ENCODE results near the gene CLASP1.

CLASP1 gene

GRCh38 chr2:121492409-121492808, 156.9 kb downstream of the CLASP1 start:
- H3K4me1 ChIP-seq (ENCODE audit: control extremely low read depth in 1 of 4, control insufficient read depth in 4 of 4, insufficient read depth in 4 of 4, low read length in 3 of 4) = peaks cover 0 to 9% (median 4%) of the 10 kb centered on the region in 4 experiments
- WGBS (ENCODE audit: insufficient coverage) = 83% methylated on average over 1 of the region's 3 CpGs
- no peak overlapping the region for H3K4me3 ChIP-seq (ENCODE audit: control insufficient read depth in 1 of 7, extremely low read depth in 1 of 7, insufficient read depth in 4 of 7, low read depth in 2 of 7, low read length in 6 of 7)
- H3K27ac ChIP-seq (ENCODE audit: insufficient read depth in 1 of 2, low read depth in 1 of 2, low read length in 2 of 2, poor library complexity in 1 of 2, severe bottlenecking in 2 of 2) = no peak overlapping the region
- CTCF ChIA-PET = no interaction called here
- POLR2A ChIA-PET = no interaction called here
- peaks cover 0 to 15% (median 2%) of the 10 kb centered on the region in 4 experiments for H3K36me3 ChIP-seq (ENCODE audit: control insufficient read depth in 4 of 4, insufficient read depth in 4 of 4, low read length in 3 of 4)
- DNase-seq = peak in 2 of 3 donors; percentile 16 to 28
- no peaks in the 10 kb centered on the region for H3K27me3 ChIP-seq (replicated peaks in 2 of 5; ENCODE audit: control insufficient read depth in 4 of 5, insufficient read depth in 5 of 5, low read length in 4 of 5)
- H3K9me3 ChIP-seq (ENCODE audit: control extremely low read depth in 1 of 5, control insufficient read depth in 4 of 5, insufficient read depth in 2 of 5, low read depth in 1 of 5, low read length in 4 of 5) = no peaks in the 10 kb centered on the region

GRCh38 chr2:121491518-121491917, 157.7 kb downstream of the CLASP1 start:
- no CpG with 5 or more reads among the region's 4 CpGs for WGBS (ENCODE audit: insufficient coverage)
- Histone ChIP-seq H3K9me3 (ENCODE audit: control extremely low read depth in 1 of 5, control insufficient read depth in 4 of 5, insufficient read depth in 2 of 5, low read depth in 1 of 5, low read length in 4 of 5) (no peaks in the 10 kb centered on the region), H3K4me3 (ENCODE audit: control insufficient read depth in 1 of 7, extremely low read depth in 1 of 7, insufficient read depth in 4 of 7, low read depth in 2 of 7, low read length in 6 of 7) (no peak overlapping the region), H3K27me3 (replicated peaks in 2 of 5; ENCODE audit: control insufficient read depth in 4 of 5, insufficient read depth in 5 of 5, low read length in 4 of 5) (no peaks in the 10 kb centered on the region), H3K4me1 (ENCODE audit: control extremely low read depth in 1 of 4, control insufficient read depth in 4 of 4, insufficient read depth in 4 of 4, low read length in 3 of 4) (peaks cover 0 to 9% (median 4%) of the 10 kb centered on the region in 4 experiments), H3K27ac (ENCODE audit: insufficient read depth in 1 of 2, low read depth in 1 of 2, low read length in 2 of 2, poor library complexity in 1 of 2, severe bottlenecking in 2 of 2) (no peak overlapping the region), H3K36me3 (ENCODE audit: control insufficient read depth in 4 of 4, insufficient read depth in 4 of 4, low read length in 3 of 4) (peaks cover 0 to 13% (median 3%) of the 10 kb centered on the region in 4 experiments)
- CTCF ChIA-PET = no interaction called here
- POLR2A ChIA-PET = no interaction called here
- DNase-seq = no peak

GRCh38 chr2:121490584-121491133, 158.6 kb downstream of the CLASP1 start:
- H3K27ac ChIP-seq (ENCODE audit: insufficient read depth in 1 of 2, low read depth in 1 of 2, low read length in 2 of 2, poor library complexity in 1 of 2, severe bottlenecking in 2 of 2) = no peak overlapping the region
- no peak for DNase-seq
- no peaks in the 10 kb centered on the region for H3K9me3 ChIP-seq (ENCODE audit: control extremely low read depth in 1 of 5, control insufficient read depth in 4 of 5, insufficient read depth in 2 of 5, low read depth in 1 of 5, low read length in 4 of 5)
- POLR2A ChIA-PET = no interaction called here
- H3K4me1 ChIP-seq (ENCODE audit: control extremely low read depth in 1 of 4, control insufficient read depth in 4 of 4, insufficient read depth in 4 of 4, low read length in 3 of 4) = peaks cover 0 to 9% (median 4%) of the 10 kb centered on the region in 4 experiments
- 96% methylated on average over 2 of the region's 3 CpGs for WGBS (ENCODE audit: insufficient coverage)
- CTCF ChIA-PET = no interaction called here
- H3K27me3 ChIP-seq (replicated peaks in 2 of 5; ENCODE audit: control insufficient read depth in 4 of 5, insufficient read depth in 5 of 5, low read length in 4 of 5) = no peaks in the 10 kb centered on the region
- peaks cover 0 to 4% (median 3%) of the 10 kb centered on the region in 4 experiments for H3K36me3 ChIP-seq (ENCODE audit: control insufficient read depth in 4 of 4, insufficient read depth in 4 of 4, low read length in 3 of 4)
- no peak overlapping the region for H3K4me3 ChIP-seq (ENCODE audit: control insufficient read depth in 1 of 7, extremely low read depth in 1 of 7, insufficient read depth in 4 of 7, low read depth in 2 of 7, low read length in 6 of 7)

GRCh38 chr2:121489911-121490583, 159.2 kb downstream of the CLASP1 start:
- peaks cover 0 to 9% (median 4%) of the 10 kb centered on the region in 4 experiments for H3K4me1 ChIP-seq (ENCODE audit: control extremely low read depth in 1 of 4, control insufficient read depth in 4 of 4, insufficient read depth in 4 of 4, low read length in 3 of 4)
- H3K4me3 ChIP-seq (ENCODE audit: control insufficient read depth in 1 of 7, extremely low read depth in 1 of 7, insufficient read depth in 4 of 7, low read depth in 2 of 7, low read length in 6 of 7) = no peak overlapping the region
- POLR2A ChIA-PET = no interaction called here
- H3K27me3 ChIP-seq (replicated peaks in 2 of 5; ENCODE audit: control insufficient read depth in 4 of 5, insufficient read depth in 5 of 5, low read length in 4 of 5) = no peaks in the 10 kb centered on the region
- CTCF ChIA-PET = no interaction called here
- DNase-seq = no peak
- 100% methylated on average over 1 of the region's 2 CpGs for WGBS (ENCODE audit: insufficient coverage)
- H3K9me3 ChIP-seq (ENCODE audit: control extremely low read depth in 1 of 5, control insufficient read depth in 4 of 5, insufficient read depth in 2 of 5, low read depth in 1 of 5, low read length in 4 of 5) = no peaks in the 10 kb centered on the region
- no peak overlapping the region for H3K27ac ChIP-seq (ENCODE audit: insufficient read depth in 1 of 2, low read depth in 1 of 2, low read length in 2 of 2, poor library complexity in 1 of 2, severe bottlenecking in 2 of 2)
- H3K36me3 ChIP-seq (ENCODE audit: control insufficient read depth in 4 of 4, insufficient read depth in 4 of 4, low read length in 3 of 4) = peaks cover 0 to 4% (median 3%) of the 10 kb centered on the region in 4 experiments

GRCh38 chr2:121489284-121489683, 160.0 kb downstream of the CLASP1 start:
- no peaks in the 10 kb centered on the region for H3K27me3 ChIP-seq (replicated peaks in 2 of 5; ENCODE audit: control insufficient read depth in 4 of 5, insufficient read depth in 5 of 5, low read length in 4 of 5)
- no peak for DNase-seq
- H3K4me1 ChIP-seq (ENCODE audit: control extremely low read depth in 1 of 4, control insufficient read depth in 4 of 4, insufficient read depth in 4 of 4, low read length in 3 of 4) = peaks cover under 1 to 13% (median 7%) of the 10 kb centered on the region in 4 experiments
- no CpG with 5 or more reads among the region's 1 CpG for WGBS (ENCODE audit: insufficient coverage)
- ChIA-PET CTCF (no interaction called here), POLR2A (no interaction called here)
- H3K4me3 ChIP-seq (ENCODE audit: control insufficient read depth in 1 of 7, extremely low read depth in 1 of 7, insufficient read depth in 4 of 7, low read depth in 2 of 7, low read length in 6 of 7) = no peak overlapping the region
- no peaks in the 10 kb centered on the region for H3K9me3 ChIP-seq (ENCODE audit: control extremely low read depth in 1 of 5, control insufficient read depth in 4 of 5, insufficient read depth in 2 of 5, low read depth in 1 of 5, low read length in 4 of 5)
- peaks cover 0 to 4% (median 3%) of the 10 kb centered on the region in 4 experiments for H3K36me3 ChIP-seq (ENCODE audit: control insufficient read depth in 4 of 4, insufficient read depth in 4 of 4, low read length in 3 of 4)
- H3K27ac ChIP-seq (ENCODE audit: insufficient read depth in 1 of 2, low read depth in 1 of 2, low read length in 2 of 2, poor library complexity in 1 of 2, severe bottlenecking in 2 of 2) = no peak overlapping the region

GRCh38 chr2:121486191-121486790, 163.0 kb downstream of the CLASP1 start:
- ChIA-PET POLR2A (interaction anchor here (0.6 kb wide), 1 partner anchor 44 kb away, joined by 3 read pairs; the partner anchor contains the start of gene RNU4ATAC), CTCF (no interaction called here)
- Histone ChIP-seq H3K36me3 (ENCODE audit: control insufficient read depth in 4 of 4, insufficient read depth in 4 of 4, low read length in 3 of 4) (peaks cover 0 to 16% (median 7%) of the 10 kb centered on the region in 4 experiments), H3K9me3 (ENCODE audit: control extremely low read depth in 1 of 5, control insufficient read depth in 4 of 5, insufficient read depth in 2 of 5, low read depth in 1 of 5, low read length in 4 of 5) (no peaks in the 10 kb centered on the region), H3K4me1 (ENCODE audit: control extremely low read depth in 1 of 4, control insufficient read depth in 4 of 4, insufficient read depth in 4 of 4, low read length in 3 of 4) (peaks cover 3 to 19% (median 7%) of the 10 kb centered on the region in 4 experiments), H3K27me3 (replicated peaks in 2 of 5; ENCODE audit: control insufficient read depth in 4 of 5, insufficient read depth in 5 of 5, low read length in 4 of 5) (no peaks in the 10 kb centered on the region), H3K27ac (ENCODE audit: insufficient read depth in 1 of 2, low read depth in 1 of 2, low read length in 2 of 2, poor library complexity in 1 of 2, severe bottlenecking in 2 of 2) (no peak overlapping the region), H3K4me3 (ENCODE audit: control insufficient read depth in 1 of 7, extremely low read depth in 1 of 7, insufficient read depth in 4 of 7, low read depth in 2 of 7, low read length in 6 of 7) (no peak overlapping the region)
- DNase-seq = no peak

GRCh38 chr2:121485039-121485438, 164.2 kb downstream of the CLASP1 start:
- Histone ChIP-seq H3K27ac (ENCODE audit: insufficient read depth in 1 of 2, low read depth in 1 of 2, low read length in 2 of 2, poor library complexity in 1 of 2, severe bottlenecking in 2 of 2) (no peak overlapping the region), H3K9me3 (ENCODE audit: control extremely low read depth in 1 of 5, control insufficient read depth in 4 of 5, insufficient read depth in 2 of 5, low read depth in 1 of 5, low read length in 4 of 5) (no peaks in the 10 kb centered on the region), H3K4me3 (ENCODE audit: control insufficient read depth in 1 of 7, extremely low read depth in 1 of 7, insufficient read depth in 4 of 7, low read depth in 2 of 7, low read length in 6 of 7) (no peak overlapping the region), H3K36me3 (ENCODE audit: control insufficient read depth in 4 of 4, insufficient read depth in 4 of 4, low read length in 3 of 4) (peaks cover 0 to 16% (median 8%) of the 10 kb centered on the region in 4 experiments), H3K27me3 (replicated peaks in 2 of 5; ENCODE audit: control insufficient read depth in 4 of 5, insufficient read depth in 5 of 5, low read length in 4 of 5) (no peaks in the 10 kb centered on the region), H3K4me1 (ENCODE audit: control extremely low read depth in 1 of 4, control insufficient read depth in 4 of 4, insufficient read depth in 4 of 4, low read length in 3 of 4) (peaks cover 3 to 19% (median 6%) of the 10 kb centered on the region in 4 experiments)
- CTCF ChIA-PET = no interaction called here
- POLR2A ChIA-PET = no interaction called here
- no peak for DNase-seq
